Lung (tissue), 16 donors: ENCODE data around the gene FGF5. TPM values are rescaled to one million over a fixed set of nuclear protein-coding genes. Genes with fewer than 3 reads are reported as not detected.

Source experiments
- ATAC-seq: fragments of 200-7000 bp; cut with Tn5 transposase; one replicate; pipeline ENCODE4 v1.9.1; 2020; ENCODE audit warnings: moderate number of reproducible peaks; ENCODE audit not compliant: insufficient read depth, low FRiP score
- DNase-seq, 3 donors: peaks; one replicate each; pipeline ENCODE4 v3.0.0-alpha.2; 2013 to 2017
- H3K27ac ChIP-seq, 2 donors: one replicate each; pipeline ENCODE4 v1.5.1; 2013; ENCODE audit warnings: mild to moderate bottlenecking in 2 of 2, moderate library complexity in 2 of 2, control low read depth in 1 of 2, inconsistent platforms in 1 of 2, low read depth in 1 of 2, low read length in 1 of 2
- H3K27me3 ChIP-seq, 3 donors: one replicate each; pipeline ENCODE4 v1.5.1; 2013; ENCODE audit warnings: low read length in 2 of 3; ENCODE audit not compliant: control insufficient read depth in 3 of 3, insufficient read depth in 3 of 3
- H3K36me3 ChIP-seq, 4 donors: one replicate each; pipeline ENCODE4 v1.5.1; 2013; ENCODE audit warnings: low read length in 4 of 4, mild to moderate bottlenecking in 1 of 4, moderate library complexity in 1 of 4; ENCODE audit not compliant: control insufficient read depth in 4 of 4, insufficient read depth in 4 of 4
- H3K4me1 ChIP-seq, 5 donors: one replicate each; pipeline ENCODE4 v1.5.1; 2013; ENCODE audit warnings: low read length in 5 of 5, mild to moderate bottlenecking in 2 of 5, moderate library complexity in 1 of 5; ENCODE audit not compliant: control insufficient read depth in 5 of 5, insufficient read depth in 5 of 5
- H3K4me3 ChIP-seq: one replicate; pipeline ENCODE4 v1.5.1; 2013; ENCODE audit warnings: mild to moderate bottlenecking, control low read depth, moderate library complexity
- H3K9ac ChIP-seq, 2 donors: one replicate each; pipeline ENCODE4 v1.5.1; 2013; ENCODE audit warnings: low read length in 2 of 2, control low read depth in 1 of 2; ENCODE audit not compliant: insufficient read depth in 1 of 2
- H3K9me3 ChIP-seq, 4 donors: one replicate each; pipeline ENCODE4 v1.5.1; 2013; ENCODE audit warnings: low read length in 3 of 4, mild to moderate bottlenecking in 1 of 4, moderate library complexity in 1 of 4; ENCODE audit not compliant: control insufficient read depth in 4 of 4, insufficient read depth in 3 of 4
- CTCF ChIP-seq: IDR thresholded peaks from 2 replicates; pipeline ENCODE4 v1.5.1; 2012; ENCODE audit warnings: mild to moderate bottlenecking; ENCODE audit errors: control extremely low read depth, extremely low read depth
- WGBS, 2 donors: extraction: QIAGEN DNeasy Blood & Tissue Kit; methylation state at CpG; one replicate each; pipeline ENCODE4 v1.1.7; 2013; 5-methylcytosine and 5-hydroxymethylcytosine counted together
- long read RNA-seq, 5 donors: transcript quantifications; one replicate each; lab custom pipeline, GENCODE V29; 2026
- polyA plus RNA-seq, 2 donors: library from polyadenylated mRNA; stranded (reverse); fragments of 200-250 nt; gene quantifications; one replicate each; pipeline ENCODE4 v1.2.1, GENCODE V29; 2013
- total RNA-seq, 2 donors: library from RNA; depleted of rRNA in 1 of 2; stranded (reverse); fragments of >200 nt in 1 of 2; gene quantifications; one replicate each; pipeline ENCODE4 v1.2.1, GENCODE V29; 2014 to 2021
- donor health status: control.
- donor health status: control.
- donor health status: Bipolar disorder and iron deficiency.
- donor health status: healthy.
- donor health status: DM: yes; HTN: yes; CAD: no.

The FGF5 gene
- under 1 TPM in 1 of 2 donors, not detected in 1; 0.18 TPM for total RNA-seq
- polyA plus RNA-seq, result not detected
- long read RNA-seq, donor 1, result 0 reads
- long read RNA-seq, donor 2, result 0 reads
- long read RNA-seq, donor 3, result 0 reads
- long read RNA-seq, donor 4, result 0 reads
- long read RNA-seq, donor 5, result 0 reads

- no peaks in the 10 kb centered on the region for H3K9me3 ChIP-seq
- peak within 1 kb of the TSS in 1 of 2 donors; percentile 11 for H3K9ac ChIP-seq
- 0 to 1% methylated on average over 48 to 50 of the region's 50 CpGs for WGBS, 2 donors
- ATAC-seq (no peak), DNase-seq (peak; percentile 28 to 52 (median 45))
- no peaks in the 10 kb centered on the region for H3K36me3 ChIP-seq
- no peak within 1 kb of the TSS for H3K27ac ChIP-seq
- peaks cover 0 to 23% (median 12%) of the 10 kb centered on the region in 5 donors for H3K4me1 ChIP-seq
- H3K27me3 ChIP-seq, result peaks cover 8 to 90% (median 78%) of the 10 kb centered on the region in 3 donors
- no peak within 1 kb of the TSS for H3K4me3 ChIP-seq
- TF ChIP-seq CTCF, result no peak
Observed at GRCh38 chr4:80266253-80266901, at the start of gene FGF5. Gene FGF5, plus strand, starts transcription at chr4:80266664. Its CDS starts 161 bp downstream, at chr4:80266825.

GRCh38 chr4:80219301-80220025 is 47.0 kb upstream of the FGF5 start:
- H3K27me3 ChIP-seq, result peaks cover 0 to 23% (median 11%) of the 10 kb centered on the region in 3 donors
- H3K4me3 ChIP-seq, result no peak overlapping the region
- H3K4me1 ChIP-seq, result no peaks in the 10 kb centered on the region
- DNase-seq, result no peak
- no peak overlapping the region for H3K27ac ChIP-seq
- H3K36me3 ChIP-seq, result no peaks in the 10 kb centered on the region
- H3K9ac ChIP-seq, result no peak overlapping the region
- no peaks in the 10 kb centered on the region for H3K9me3 ChIP-seq
- ATAC-seq, result no peak
- 53 to 78% methylated on average over 5 of the region's 5 CpGs for WGBS, 2 donors
- TF ChIP-seq CTCF, result no peak

- Histone ChIP-seq H3K27me3 (peaks cover 0 to 23% (median 17%) of the 10 kb centered on the region in 3 donors), H3K36me3 (no peaks in the 10 kb centered on the region), H3K9ac (no peak overlapping the region), H3K4me3 (no peak overlapping the region), H3K9me3 (no peaks in the 10 kb centered on the region), H3K4me1 (no peaks in the 10 kb centered on the region), H3K27ac (no peak overlapping the region)
- 26 to 39% methylated on average over 3 of the region's 3 CpGs for WGBS, 2 donors
- no peak for TF ChIP-seq CTCF
- ATAC-seq (no peak), DNase-seq (no peak)
Observed at GRCh38 chr4:80220711-80221110, 45.8 kb upstream of the FGF5 start.
